GM21825 (cell line): ENCODE results near the gene RING1.
"Not testable (repeated sequence)": the region's sequence is repeated elsewhere in the genome, so short reads cannot be mapped to it uniquely, and the experiment has no call there.

ENCODE experiments used
- ATAC-seq: cut with Tn5 transposase; IDR thresholded peaks from one replicate; pipeline ENCODE4 v1.9.1; 2021; ENCODE audit warnings: mild to moderate bottlenecking, moderate library complexity; ENCODE audit not compliant: unreplicated experiment

Gene RING1

DNA sequence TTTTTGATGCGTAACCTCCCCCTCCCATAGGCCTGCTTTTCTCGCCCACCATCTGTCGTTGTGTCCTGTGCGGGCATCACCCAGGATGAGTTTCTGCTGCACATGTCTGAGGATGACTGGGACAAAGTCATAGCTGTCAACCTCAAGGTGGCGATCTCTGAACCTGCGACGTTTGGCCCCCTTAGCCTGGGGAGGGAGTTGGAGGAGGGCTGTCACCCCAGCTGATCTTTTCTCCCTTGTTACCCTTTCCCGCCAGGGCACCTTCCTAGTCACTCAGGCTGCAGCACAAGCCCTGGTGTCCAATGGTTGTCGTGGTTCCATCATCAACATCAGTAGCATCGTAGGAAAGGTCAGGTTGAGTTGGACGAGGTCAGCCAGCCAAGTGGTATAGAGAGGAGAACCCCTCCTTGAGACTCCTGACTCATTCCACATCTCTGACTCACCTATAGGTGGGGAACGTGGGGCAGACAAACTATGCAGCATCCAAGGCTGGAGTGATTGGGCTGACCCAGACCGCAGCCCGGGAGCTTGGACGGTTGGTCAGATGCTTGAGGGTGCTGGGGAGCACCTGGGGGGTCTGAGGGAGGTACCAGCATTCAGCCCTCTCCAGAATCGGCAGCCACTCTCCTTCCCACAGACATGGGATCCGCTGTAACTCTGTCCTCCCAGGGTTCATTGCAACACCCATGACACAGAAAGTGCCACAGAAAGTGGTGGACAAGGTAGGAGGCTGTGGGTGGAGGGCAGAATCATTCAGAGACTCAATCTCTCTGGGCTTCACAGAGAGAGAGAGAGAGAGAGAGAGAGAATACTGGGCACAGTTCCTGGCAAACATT, 2.9 kb upstream of the RING1 start:
- no peak for ATAC-seq

- no peak for ATAC-seq
Observed at GRCh38 chr6:33206027-33206863, 2.1 kb upstream of the RING1 start.

GRCh38 chr6:33206864-33207551, 1.3 kb upstream of the RING1 start:
- no peak for ATAC-seq

GRCh38 chr6:33207552-33208090, 679 bp upstream of the RING1 start:
- no peak for ATAC-seq

- ATAC-seq = no peak
Observed at GRCh38 chr6:33209856-33210255, 1.6 kb downstream of the RING1 start.

GRCh38 chr6:33211136-33211535, 2.8 kb downstream of the RING1 start:
- no peak for ATAC-seq

- no peak for ATAC-seq
Observed at GRCh38 chr6:33211666-33212422, 3.5 kb downstream of the RING1 start.

DNA sequence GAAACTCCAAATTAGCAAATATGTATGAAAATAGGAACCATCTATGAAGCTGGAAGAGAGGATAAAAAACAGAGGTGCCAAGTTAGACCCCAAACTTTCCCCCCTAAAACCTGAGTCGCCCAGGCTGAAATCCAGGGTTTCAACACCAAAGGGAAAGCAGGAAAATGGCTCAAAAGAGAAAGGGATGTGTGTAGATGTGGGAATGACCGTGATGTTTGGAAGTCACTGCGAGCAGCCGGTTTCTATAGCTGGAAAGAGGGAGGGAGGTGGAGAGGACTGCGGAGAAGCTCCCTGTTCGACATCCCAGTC, 4.5 kb downstream of the RING1 start:
- no peak for ATAC-seq

- ATAC-seq = no peak
Observed at GRCh38 chr6:33213166-33213988, 5.1 kb downstream of the RING1 start.

DNA sequence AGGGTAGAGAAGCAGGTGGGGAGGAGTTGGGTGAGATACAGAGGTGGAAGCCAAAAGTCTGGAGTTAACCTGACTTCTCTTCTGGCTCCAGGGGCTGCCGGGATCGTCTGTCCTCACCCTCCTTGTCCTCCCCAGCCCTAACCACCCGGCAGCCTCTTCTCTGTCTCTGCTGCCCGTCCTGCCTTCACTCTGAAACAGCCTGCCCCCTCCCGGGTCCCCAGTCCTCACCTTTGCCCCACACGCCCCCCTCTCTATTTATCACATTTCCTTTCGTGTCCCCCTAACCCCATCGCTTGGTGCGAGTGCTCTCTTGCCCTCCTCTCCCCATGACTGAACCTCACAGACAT, 5.7 kb downstream of the RING1 start:
- ATAC-seq = no peak

- ATAC-seq = no peak
Observed at GRCh38 chr6:33215271-33216116, 7.2 kb downstream of the RING1 start.

DNA sequence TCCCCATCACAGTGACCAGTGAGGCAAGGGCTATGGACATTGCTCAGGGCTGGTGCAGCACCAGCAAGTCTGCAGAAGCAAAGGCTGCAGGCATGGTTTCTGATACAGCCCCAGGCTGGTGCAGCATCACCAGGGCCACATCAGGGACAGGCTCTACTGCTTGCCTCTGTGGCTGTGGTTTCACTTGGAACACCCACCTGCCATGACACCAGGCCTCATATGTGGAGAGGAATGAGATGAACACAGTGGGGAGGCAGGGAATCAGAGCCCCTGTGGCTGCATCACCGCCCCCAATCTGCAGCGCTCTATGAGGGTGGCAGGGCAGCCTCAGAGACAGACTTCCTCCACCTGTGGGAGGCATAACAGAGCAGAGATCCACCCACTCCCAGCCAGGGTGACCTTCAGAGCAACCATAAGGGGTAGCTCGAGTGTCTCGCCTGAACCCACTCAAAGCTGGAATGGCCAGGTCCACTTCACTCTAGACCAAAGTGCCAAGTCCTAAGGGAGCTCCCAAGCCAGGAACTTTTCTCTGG, 7.9 kb downstream of the RING1 start:
- no peak for ATAC-seq

DNA sequence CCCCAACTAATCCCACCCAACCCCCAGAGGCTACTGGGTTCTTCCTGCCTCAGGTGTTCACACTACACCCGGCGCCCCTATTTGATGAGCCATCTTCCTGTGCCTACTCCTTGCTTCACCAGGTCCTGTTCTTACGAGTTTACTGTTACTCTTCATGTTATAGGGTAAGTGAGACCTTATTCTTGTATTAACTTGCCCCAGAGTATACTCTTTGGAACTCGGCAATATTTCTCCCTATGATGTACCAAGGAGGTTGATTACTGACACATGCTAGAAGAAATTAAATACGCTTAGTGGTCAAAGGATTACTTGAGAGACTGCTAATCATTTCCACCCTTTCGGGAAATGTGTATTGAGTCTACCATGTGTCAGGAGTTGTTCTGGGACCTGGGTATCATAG, 8.9 kb downstream of the RING1 start:
- ATAC-seq = no peak

- no peak for ATAC-seq
Observed at GRCh38 chr6:33217681-33218080, 9.4 kb downstream of the RING1 start.

- ATAC-seq = not testable (repeated sequence)
Observed at GRCh38 chr6:33226503-33227120, 18.3 kb downstream of the RING1 start.

DNA sequence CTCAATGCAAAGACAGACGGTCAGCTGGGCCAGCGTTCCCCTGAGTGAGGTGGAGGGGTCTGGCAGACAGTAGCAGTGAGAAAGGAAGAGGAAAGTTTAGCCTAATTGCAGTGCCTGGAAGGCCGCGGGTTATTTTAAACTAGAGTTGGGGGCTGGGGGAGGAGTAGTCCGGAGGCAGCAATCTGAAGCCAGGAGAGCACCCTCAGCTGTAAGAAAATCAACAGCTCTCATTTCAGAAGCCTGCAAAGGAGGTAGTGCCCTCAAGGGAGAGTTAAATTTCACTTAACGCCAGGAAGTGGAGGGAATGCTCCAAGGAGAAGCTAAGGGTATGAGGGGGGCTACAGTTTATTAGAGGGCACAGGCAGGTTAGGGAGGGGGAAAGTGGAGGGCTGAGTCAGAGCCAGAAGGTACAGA, 26.9 kb downstream of the RING1 start:
- ATAC-seq = no peak

GRCh38 chr6:33236328-33236727, 28.0 kb downstream of the RING1 start:
- no peak for ATAC-seq

GRCh38 chr6:33236852-33237251, 28.6 kb downstream of the RING1 start:
- ATAC-seq = no peak
